GM20431 (cell line): ENCODE results near the gene MTHFD1L.

Experiments
- in situ Hi-C: fragments of 300-500 bp; cut with MseI, MboI; formaldehyde crosslinking; loops from one replicate; pipeline ENCODE4 v1.15.0; 2020; ENCODE audit warnings: low sequenced_read_pairs; ENCODE audit not compliant: unreplicated experiment

The MTHFD1L gene

DNA sequence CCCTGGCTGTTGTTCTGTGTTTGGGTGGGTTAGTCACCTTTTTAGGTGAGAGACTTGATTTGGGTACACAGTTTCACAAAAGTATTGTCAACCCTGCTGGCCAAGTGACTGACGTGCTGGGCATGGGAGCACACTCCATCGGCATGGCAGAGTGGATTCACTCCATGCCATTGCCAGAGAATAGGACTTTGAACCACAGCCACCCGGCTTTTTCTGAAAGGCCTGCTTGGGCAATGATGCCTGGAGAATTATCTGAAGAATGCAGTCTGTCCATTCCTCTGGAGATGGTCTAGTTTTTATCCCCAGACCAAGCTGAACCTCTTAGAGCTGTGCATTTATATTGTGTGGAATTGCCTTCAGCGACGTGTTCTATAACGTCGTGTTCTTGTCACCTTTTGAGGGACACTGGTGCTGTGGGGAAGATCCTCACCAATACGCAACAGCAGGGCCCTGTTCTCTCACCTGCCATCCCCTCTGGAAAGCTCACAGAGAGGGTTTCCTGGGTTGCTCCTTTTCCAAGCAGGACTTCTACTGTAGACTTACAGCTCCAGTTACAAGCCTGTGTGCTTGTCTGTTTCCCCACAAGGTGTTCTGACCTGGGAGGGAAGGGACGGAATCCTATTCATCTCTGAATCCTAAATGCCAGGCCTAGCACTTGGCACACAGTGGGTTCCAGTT lies 190.9 kb downstream of the MTHFD1L start:
- in situ Hi-C loops, result no loop called here

DNA sequence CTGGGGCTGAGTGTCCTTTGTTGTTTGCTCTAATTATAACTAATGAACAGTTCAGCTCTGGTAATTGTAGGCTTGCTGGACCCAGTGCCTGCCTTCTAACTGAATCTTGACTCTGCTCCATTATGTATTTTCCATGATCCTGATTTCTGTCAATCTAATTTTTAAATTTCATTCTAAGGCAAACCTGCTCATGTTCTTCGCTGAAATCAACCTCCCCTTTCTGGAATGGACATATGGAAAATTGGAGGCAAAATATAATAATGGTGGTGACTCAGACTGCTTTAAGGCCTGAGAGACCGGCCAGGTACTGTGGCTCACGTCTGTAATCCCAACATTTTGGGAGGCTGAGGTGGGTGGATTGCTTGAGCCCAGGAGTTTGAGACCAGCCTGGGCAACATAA lies 191.6 kb downstream of the MTHFD1L start:
- in situ Hi-C loops, result no loop called here

DNA sequence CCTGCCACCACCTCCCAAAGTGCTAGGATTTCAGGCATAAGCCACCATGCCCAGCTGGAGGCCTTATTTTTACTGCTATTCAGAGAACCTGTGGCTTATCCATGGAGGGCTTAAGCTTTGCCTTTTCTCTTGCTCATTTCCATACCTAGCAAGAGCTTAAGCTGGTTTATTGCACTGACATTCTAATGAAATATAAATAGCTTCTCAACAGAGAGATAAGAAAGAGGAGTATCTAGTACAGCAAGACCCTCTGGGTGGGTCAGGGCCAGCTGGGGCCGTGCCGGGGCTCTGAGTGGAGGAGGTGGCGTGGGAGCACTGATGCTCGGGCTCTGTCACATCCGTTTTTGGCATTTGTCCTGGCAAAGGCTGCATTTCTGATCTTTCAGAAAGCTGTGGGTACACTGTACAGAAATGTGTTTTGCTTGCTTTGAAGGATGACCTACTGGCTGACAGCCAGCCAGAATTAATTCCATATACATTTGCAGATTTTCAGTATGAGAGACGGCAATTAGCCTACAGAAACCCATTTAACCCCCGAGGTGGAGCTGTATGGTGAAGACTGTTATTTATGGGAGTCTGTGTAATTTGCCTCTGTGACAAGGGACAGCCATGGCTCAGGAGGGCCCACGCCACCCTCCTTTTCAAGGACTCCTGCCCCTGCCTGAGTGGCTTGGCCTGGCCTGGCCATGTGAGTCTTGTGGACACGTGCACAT lies 192.7 kb downstream of the MTHFD1L start:
- in situ Hi-C loops, result no loop called here

DNA sequence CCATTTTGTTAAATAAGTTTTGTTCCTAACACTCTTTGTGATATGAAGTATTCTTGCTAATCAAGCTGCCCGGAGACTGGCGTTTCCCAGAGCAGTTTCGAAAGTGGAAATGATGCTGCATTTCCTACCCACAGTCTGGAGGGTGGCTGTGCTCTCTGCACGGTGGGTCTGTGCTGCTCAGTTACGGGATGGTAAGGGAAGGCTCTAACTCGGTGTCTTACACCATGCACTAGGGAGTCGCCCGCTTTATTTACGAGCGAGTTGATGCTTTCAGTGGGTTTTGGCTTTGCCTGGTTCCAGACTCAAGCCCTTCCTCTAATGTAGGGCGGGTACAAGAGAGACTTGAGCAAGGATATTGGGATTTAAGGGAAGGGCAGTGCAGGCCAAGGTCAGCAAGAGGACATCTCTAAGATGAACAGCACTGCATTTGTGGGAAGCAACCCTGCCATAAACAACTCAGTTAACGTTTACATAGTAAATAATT lies 194.2 kb downstream of the MTHFD1L start:
- in situ Hi-C loops, result no loop called here

DNA sequence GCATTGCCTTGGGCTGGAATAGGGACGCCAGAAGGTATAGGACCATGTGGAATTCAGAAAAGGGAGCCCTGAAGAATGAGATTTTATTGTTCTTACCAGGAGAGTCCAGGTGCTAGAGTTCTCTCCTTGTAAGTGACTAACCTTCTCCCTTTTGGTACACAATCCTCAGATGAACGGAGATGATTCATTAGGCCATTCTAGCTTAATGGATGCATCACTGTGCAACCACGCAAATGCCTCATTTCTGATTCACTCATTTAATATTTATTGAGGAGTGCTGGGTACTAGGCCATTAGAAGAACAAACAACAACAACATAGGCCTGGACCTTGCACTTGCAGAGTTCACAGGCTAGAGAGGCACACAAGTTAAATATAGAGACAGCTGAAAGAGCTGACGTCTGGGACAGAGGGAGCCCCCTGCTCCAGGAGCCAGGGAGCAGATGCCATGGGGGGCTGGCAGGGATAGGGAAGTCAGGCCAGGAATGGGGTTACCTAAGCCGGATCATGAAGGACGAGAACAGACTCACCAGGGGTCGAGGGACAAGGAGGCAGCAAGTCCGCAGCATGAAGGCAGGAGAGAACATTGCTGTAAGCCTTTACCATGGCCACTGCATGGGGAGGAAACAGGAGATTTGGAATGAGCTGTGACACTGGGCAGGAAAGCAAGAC lies 194.7 kb downstream of the MTHFD1L start:
- in situ Hi-C loops, result no loop called here

DNA sequence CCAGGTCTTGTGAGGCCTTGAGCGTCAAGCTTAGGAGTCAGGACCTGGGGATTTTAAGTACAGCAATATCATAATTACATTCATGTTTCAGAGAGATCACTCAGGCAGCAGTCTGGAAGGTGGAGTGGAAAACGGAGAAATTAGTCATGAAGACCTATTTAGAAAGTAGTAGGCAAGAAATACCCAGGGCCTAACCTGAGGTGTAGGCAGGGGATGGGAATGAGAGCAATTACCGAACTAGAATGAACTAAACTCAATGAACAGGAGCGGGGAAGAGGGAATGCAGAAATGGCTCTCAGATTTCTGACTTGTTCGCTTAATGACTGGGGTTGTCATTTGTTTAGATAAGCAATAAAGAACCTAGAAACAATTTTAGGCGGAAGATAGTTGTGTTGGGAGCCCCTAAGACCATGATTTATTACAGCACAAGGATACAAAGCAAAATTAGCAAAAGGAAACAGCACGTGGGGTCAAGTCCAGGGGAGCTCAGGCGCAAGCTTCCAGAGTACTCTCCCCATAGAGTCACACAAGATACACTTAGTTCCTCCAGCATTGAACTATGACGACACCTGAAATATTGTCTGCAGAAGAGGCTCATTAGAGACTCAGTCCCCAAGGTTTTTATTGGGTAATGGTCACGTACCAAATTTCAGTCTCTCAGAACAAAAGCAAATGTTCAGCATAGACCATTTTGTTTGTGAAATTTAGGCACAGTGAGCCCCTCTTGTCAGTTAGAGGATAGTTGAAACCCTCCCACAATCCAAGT lies 195.4 kb downstream of the MTHFD1L start:
- in situ Hi-C loops, result no loop called here

DNA sequence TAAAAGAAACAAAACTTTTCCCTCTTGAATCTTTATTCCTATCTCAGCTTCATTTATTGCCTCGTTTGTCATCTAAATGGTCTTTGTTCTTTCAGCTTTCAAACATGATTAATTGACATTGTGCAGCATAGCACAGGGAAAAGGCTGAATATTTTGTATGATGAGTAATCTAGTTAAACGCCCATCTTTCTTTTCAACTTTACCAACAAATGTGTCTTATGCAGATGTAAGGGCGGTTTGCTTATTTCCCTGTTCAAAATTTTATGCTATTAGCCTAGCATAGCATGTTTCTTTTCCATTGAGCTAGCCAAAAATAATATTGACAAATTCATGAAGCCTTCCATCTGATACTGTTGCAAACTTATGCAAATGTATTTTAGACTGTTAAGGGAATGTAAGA lies 197.8 kb downstream of the MTHFD1L start:
- in situ Hi-C loops, result no loop called here

DNA sequence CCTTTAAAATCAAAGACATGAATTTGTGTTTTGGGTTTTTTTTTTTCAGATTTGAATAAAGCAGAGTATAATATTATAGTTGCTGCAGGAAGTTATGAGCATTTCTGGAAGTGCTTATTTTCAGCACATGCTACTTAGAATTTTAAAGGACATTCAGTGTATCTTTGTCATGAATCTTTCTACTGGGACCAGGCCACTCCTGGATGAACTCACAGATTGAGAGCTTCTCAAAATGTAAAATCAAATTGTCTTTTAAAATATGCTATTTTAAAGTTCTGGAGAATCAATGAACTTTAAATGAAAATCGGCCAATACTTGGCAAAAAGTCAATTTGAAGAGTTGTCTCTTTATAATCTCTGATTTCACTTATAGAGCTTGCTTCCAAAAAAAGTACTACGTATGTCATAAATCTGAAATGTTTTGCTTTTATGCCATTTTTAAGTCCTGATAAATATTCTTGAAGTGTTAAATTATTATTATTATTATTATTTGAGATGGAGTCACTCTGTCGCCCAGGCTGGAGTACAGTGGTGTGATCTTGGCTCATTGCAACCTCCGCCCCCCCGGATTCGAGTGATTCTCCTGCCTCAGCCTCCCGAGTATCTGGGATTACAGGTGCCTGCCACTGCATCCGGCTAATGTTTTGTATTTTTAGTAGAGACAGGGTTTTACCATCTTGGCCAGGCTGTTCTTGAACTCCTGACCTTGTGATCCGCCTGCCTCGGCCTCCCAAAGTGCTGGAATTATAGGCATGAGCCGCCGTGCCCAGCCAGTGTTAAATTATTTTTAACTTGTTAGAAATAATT lies 198.5 kb downstream of the MTHFD1L start:
- in situ Hi-C loops, result no loop called here

DNA sequence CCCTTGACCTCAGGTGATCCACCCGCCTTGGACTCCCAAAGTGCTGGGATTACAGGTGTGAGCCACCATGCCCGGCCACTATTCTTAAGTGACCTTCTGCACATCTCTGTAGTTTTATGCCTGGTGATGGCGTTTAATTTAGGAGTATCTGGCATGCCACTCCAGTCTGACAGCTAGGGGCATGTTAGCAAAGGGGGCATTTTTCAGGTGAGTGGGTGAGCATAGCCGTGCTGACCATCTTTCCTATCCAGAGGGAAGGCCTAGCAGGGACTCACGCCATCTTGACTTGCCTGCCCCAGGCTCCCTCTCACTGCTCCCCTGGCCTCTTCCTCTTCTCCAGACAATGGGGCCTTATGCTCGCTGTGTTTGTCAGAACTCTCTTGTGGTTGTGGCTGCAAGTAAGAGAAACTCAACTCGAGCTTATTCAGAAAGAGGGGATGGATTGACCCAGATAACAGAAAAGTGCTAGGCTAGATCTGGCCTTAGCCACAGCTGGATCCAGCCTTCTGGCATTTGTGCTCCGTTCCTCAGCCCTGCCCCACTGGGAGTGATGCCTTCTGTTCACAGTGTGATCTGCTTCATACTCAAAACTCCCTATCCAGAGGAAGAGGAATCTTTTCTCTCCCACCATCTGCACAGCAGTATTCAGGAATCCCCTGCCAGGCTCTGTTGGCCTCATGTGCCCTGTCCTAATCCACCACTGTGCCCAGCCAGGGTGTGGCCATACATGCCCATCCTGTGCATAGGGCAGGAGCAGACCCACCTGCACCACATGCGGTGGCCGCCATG lies 199.7 kb downstream of the MTHFD1L start:
- in situ Hi-C loops, result no loop called here

DNA sequence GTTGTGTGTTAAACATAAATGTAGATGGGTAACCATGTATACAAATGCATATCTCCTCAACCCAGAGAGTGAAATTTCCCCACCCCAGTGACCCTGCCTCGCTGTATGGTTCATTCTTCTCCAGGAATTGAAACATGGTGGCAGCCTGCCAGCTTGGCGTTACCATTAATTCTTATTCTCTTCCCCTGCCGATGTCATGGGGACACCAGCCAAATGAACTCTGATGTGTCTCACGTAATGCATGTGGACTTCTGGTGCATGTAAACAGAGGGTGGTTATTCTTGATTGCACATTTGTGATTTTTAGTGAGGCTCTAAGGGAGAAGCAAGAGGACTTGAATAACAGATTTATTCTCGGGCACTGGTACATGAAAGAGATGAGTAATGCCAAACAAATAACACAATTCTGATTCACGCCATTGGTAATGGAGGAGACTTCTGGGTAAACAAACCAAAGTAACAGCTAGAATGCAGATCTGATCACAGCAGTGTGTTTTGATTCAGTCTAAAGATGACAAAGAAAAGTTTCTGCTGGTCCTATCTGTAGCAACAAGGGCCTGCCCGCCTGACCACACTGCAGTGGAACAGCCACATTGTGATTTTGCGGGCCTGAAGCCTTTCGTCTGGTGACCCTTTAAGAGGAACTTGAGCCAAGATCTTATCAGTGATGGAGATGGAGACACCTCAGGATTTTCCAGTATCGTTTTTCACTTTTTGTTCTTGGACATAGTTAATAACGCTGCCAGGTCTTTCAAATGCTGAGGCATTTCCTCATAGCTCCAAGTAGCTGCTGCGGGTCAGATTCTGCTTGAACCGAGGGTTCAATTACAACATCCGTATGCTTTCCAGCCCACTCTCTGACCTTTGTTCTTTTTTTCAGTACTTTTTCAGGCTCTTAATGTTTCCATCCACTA lies 202.4 kb downstream of the MTHFD1L start:
- in situ Hi-C loops, result no loop called here

DNA sequence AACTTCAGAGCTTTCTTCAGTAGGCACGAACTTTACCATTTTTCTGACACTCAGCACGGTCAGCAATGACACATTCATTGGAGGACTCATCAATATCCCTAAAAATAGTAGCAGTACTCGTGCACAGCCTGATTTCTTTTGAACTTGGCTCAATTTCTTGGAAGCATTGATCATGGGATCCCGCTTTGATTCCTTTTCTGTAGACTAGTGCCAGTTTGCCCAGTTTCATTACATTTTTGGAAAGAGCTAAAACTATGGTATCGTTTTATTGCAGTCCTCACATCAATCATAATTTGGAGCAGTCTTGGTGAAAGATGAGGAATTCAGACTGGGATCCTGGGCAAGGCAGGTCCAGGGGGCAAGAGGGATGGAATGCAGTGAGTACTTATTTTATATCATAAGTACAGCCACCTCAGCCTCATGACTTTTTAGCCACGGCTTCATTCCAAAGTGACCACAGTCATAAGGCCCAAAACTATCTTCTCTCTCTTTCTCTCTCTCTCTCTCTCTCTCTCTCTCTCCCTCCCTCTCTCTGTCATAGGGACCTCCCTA lies 203.3 kb downstream of the MTHFD1L start:
- in situ Hi-C loops, result no loop called here

DNA sequence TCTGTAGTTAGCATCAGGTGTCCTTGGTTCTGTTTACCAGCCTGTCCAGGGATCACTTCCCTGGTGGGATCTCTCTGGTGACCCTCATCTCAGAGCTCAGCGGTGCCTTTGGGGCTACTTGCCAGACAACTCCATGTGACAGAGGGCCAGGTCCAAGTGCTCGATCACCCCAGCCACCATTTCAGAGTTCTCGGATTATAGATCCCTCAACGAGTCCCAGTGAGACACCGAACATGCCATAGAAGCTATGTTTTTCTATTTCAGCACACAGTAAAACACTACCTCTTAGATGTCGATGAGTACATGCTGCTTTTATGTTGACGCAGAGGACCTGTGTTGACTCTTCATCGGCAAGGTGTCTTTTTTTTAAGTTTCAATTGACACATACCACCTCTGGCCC lies 204.1 kb downstream of the MTHFD1L start:
- in situ Hi-C loops, result no loop called here

DNA sequence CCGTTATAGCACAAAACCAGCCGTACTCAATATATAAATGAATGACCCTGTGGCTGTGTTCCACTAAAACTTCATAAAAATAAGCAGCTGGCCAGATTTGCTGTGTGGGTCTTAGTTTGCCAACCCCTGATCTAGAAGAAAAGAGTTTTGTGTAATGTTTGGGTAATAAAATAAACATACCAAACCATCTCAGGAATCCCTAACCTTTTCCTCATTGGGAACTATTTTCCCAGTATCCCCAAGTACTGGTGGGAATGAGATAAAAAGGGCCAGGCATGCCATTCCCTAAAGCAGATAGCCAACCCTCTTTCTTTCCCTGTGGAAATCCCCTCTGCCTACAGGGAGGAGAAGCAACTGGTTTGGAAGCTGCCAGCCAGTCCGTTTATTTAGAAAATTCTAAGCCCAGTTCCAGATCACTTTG lies 205.1 kb downstream of the MTHFD1L start:
- in situ Hi-C loops, result no loop called here

DNA sequence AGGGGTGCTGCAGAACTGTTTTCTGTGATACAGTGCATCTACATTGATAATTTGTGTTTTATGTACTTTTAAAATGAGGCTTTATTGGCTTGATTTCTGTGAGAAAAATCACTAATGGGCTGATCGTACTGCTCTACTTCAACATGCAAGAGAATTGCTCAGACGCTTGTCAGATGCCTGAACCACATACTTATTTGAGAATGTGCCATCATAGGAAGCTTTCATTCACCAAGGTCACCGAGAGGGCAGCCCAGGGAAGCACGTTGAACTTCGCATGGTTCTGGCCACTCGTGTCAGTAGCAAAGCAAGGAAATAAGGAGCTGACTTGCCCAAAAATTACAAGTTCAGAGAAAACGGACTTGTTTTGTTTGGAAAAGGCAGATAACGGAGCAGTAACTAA lies 205.8 kb downstream of the MTHFD1L start:
- in situ Hi-C loops, result no loop called here

DNA sequence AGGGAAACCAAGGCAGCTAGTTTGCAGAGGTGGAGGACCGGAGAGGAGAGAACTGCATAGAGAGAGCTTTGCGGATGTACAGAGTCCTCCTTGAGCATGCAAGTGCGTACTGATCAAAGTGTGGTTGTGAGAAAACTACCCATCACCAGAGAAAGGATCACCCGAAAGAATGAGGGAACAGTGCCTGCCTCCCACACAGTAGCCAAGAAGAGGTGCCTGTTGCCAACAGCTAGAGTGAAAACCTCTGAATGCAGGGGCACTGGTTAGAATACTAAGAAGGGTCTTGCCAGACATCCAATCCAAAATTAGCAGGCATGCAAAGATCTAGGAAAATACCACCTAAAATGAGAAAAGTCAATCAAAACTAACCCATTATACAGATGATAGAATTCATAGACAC lies 207.6 kb downstream of the MTHFD1L start:
- in situ Hi-C loops, result no loop called here

DNA sequence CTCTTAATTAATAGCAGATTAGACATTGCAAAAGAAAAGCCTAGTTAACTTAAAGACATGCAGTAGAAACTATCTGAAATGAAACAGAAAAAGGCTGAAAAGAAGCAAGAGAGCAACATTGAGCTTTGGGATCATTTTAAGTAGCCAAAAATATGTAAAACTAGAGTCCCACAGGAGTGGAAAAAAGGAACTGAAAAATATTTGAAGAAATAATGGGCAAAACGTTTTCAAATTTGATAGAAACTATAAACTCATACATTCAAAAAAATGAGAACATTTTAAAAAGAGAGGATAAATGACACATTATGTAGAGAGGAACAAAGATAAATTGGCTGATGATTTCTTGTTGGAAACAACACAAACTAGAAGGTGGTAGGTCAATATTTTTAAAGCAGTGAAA lies 208.2 kb downstream of the MTHFD1L start:
- in situ Hi-C loops, result no loop called here

DNA sequence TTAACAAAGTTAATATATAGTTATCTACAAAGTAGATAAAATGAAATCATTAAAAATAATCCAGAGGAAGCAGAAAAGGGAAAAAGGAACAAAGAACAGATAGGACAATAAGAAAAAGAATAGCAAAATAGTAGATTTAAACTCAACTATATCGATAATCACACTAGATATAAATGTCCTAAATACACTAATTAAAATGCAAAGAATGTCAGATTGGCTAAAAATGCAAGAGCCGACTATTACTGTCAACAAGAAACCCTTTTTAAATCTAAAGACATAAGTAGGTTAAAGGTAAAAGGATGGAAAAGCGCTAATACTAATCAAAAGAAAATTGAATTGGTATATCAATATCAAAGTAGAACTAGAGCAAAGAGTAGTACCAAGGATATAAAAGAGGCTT lies 209.5 kb downstream of the MTHFD1L start:
- in situ Hi-C loops, result no loop called here

DNA sequence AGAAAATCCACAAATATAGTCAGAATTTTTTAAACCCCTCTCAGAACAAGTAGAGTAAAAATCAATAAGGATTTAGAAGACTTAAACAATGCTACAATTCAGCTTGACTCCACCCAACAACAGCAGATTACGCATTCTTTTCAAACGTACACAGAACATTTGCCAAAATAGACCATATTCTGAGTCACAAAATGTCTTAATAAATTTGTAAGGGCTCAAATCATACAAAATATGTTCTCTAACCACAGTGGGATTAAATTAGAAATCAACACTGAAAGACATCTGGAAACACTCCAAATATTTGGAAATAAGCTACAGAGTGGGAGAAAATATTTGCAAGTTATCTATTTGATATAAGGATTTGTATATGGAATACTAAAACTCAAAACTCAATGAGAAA lies 210.0 kb downstream of the MTHFD1L start:
- in situ Hi-C loops, result no loop called here
